Activated CD4-positive, alpha-beta T cell treated with anti-CD3 and anti-CD28 coated beads, Interleukin-2, amount 10 ng/mL, durations not matched to agents 24 days and 14 days (primary cell): ENCODE measurements around the gene DHRS3. TPM values are rescaled to one million over a fixed set of nuclear protein-coding genes. Genes with fewer than 3 reads are reported as not detected.
"Not testable (repeated sequence)": the region's sequence is repeated elsewhere in the genome, so short reads cannot be mapped to it uniquely, and the experiment has no call there.

Experiments used
- DNase-seq: peaks from one replicate; pipeline ENCODE4 v3.0.0; 2022
- H3K27ac Mint-ChIP-seq: one replicate; pipeline ENCODE4 v1.8.0; 2022; ENCODE audit warnings: mild to moderate bottlenecking, mixed read lengths
- H3K27me3 Mint-ChIP-seq: one replicate; pipeline ENCODE4 v1.8.0; 2022; ENCODE audit warnings: mixed read lengths
- H3K36me3 Mint-ChIP-seq: one replicate; pipeline ENCODE4 v1.8.0; 2022; ENCODE audit warnings: low read depth, mild to moderate bottlenecking, mixed read lengths
- H3K4me1 Mint-ChIP-seq: one replicate; pipeline ENCODE4 v1.8.0; 2021; ENCODE audit warnings: mixed read lengths
- H3K4me3 Mint-ChIP-seq: one replicate; pipeline ENCODE4 v1.8.0; 2022; ENCODE audit warnings: mild to moderate bottlenecking, moderate library complexity, mixed read lengths
- H3K9me3 Mint-ChIP-seq: one replicate; pipeline ENCODE4 v1.8.0; 2021; ENCODE audit warnings: mixed read lengths
- intact Hi-C: fragments of 100-400 bp; cut with micrococcal nuclease; formaldehyde crosslinking; loops from one replicate; pipeline ENCODE4 v1.15.1; 2023
- total RNA-seq: library from RNA; stranded (reverse); gene quantifications from 2 replicates; pipeline ENCODE4 v1.2.3, GENCODE V29; 2022

Gene DHRS3
- total RNA-seq, 1 donor from 2014 or later: 69.2 TPM

DNA sequence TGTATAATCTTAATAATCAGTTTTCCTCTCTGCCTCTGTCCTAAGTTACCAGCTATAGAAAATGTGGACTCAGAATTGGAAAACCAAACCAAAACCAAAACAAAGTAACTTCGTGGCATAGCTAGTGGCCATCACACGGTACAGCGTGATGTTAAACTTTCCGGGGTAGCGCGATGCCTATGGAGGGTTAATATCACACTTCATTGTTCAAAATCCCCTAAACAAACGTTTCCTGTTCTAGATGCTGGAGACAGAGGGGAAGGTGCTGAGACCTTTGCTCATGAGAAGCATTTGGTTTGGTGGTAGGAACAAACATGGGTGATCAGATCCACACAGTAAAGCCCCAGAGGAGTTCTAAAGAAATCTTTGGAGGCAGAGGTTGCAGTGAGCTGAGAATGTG is 30.7 kb upstream of the DHRS3 start:
- Mint-ChIP-seq H3K4me1 (no peaks in the 10 kb centered on the region), H3K27me3 (peaks cover 25% of the 10 kb centered on the region)
- intact Hi-C loops: no loop called here

GRCh38 chr1:12645401-12645800 is 27.4 kb upstream of the DHRS3 start:
- H3K36me3 Mint-ChIP-seq, H3K27ac Mint-ChIP-seq, intact Hi-C loops: not testable (repeated sequence)

More for the DNA sequence above, 30.7 kb upstream of the DHRS3 start:
- DNase-seq: no peak
- Mint-ChIP-seq H3K4me3 (no peak overlapping the region), H3K36me3 (no peaks in the 10 kb centered on the region), H3K27ac (no peak overlapping the region), H3K9me3 (no peaks in the 10 kb centered on the region)

DNA sequence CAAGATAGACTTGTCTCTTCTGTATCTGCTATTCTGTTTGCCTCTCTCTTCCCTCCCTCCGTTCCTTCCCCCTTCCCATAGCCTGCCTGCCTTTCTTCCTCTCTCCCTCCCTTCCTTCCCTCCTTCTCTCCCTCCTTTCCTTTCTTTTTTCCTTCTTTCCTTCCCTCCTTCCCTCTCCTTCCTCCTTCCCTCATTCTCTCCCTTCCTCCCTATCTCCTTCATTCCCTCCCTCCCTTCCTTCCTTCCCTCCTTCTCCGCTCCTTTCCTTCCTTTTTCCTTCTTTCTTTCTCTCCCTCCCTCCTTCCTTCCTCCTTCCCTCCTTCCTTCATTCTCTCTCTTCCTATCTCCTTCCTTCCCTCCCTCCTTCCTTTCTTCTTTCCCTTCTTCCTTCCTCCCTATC is 26.8 kb upstream of the DHRS3 start:
- Mint-ChIP-seq H3K9me3 (peaks cover 12% of the 10 kb centered on the region), H3K27me3 (peaks cover 16% of the 10 kb centered on the region), H3K27ac (no peak overlapping the region), H3K36me3 (no peaks in the 10 kb centered on the region), H3K4me3 (no peak overlapping the region), H3K4me1 (no peaks in the 10 kb centered on the region)
- DNase-seq: no peak
- intact Hi-C loops: no loop called here

More at GRCh38 chr1:12645401-12645800, 27.4 kb upstream of the DHRS3 start:
- H3K27me3 Mint-ChIP-seq: peaks cover 21% of the 10 kb centered on the region
- not testable (repeated sequence) for DNase-seq, H3K9me3 Mint-ChIP-seq, H3K4me3 Mint-ChIP-seq, H3K4me1 Mint-ChIP-seq

DNA sequence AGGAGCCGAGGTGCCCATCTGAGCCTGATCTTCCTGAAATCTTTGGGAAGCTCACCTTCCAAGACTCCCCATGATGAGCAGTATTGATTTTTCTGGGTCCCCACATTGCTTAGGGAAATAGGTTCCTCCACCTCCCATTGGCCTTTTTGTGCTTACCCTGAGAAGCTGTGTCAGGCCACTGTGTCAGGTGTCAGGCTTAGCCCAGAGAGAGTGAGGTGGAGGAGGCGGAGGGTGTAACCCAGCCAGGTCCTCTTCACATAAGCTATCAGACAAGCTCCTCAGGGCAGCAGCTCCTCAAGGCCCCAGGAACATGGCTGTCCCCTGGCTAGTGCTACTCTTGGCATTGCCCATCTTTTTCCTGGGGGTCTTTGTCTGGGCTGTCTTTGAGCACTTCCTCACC is 26.2 kb upstream of the DHRS3 start:
- intact Hi-C loops: no loop called here
- H3K27me3 Mint-ChIP-seq: peaks cover 14% of the 10 kb centered on the region
- H3K4me1 Mint-ChIP-seq: no peaks in the 10 kb centered on the region
- no peak overlapping the region for H3K27ac Mint-ChIP-seq
- no peaks in the 10 kb centered on the region for H3K36me3 Mint-ChIP-seq
- no peak for DNase-seq
- no peak overlapping the region for H3K4me3 Mint-ChIP-seq
- H3K9me3 Mint-ChIP-seq: peaks cover 17% of the 10 kb centered on the region

DNA sequence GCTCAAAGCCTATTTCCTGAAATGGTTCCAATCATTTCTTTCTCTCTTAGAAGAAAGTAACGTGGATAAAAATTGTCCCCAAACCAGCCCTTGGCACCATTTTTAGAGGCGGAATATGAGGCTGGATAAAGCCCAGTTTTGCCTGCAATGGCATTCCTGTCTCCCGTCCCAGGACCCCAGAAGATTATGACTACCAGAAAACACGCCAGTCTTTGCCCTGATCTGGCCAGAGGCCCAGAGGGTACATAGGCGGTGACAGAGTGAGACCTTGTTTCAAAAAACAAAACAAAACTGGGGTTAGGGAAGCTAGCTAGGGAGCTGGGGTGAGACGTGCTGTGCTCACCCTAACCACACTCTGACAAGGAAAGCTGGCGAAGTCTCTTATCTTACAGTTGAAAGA is 25.8 kb upstream of the DHRS3 start, which contains the start of gene AADACL4:
TSS of gene AADACL4 (plus strand) at position 301 of the 400 bp plus-strand sequence. CDS start 462 bp downstream, outside the sequence.
- intact Hi-C loops: no loop called here
- H3K36me3 Mint-ChIP-seq: no peaks in the 10 kb centered on the region
- H3K9me3 Mint-ChIP-seq: peaks cover 17% of the 10 kb centered on the region
- H3K4me1 Mint-ChIP-seq: no peaks in the 10 kb centered on the region
- no peak within 1 kb of the TSS for H3K4me3 Mint-ChIP-seq
- no peak within 1 kb of the TSS for H3K27ac Mint-ChIP-seq
- no peak for DNase-seq
- peaks cover 10% of the 10 kb centered on the region for H3K27me3 Mint-ChIP-seq

GRCh38 chr1:12643079-12643478 is 25.1 kb upstream of the DHRS3 start:
- Mint-ChIP-seq H3K27ac (no peak overlapping the region), H3K4me1 (no peaks in the 10 kb centered on the region), H3K9me3 (peaks cover 17% of the 10 kb centered on the region), H3K36me3 (no peaks in the 10 kb centered on the region), H3K4me3 (no peak overlapping the region), H3K27me3 (peaks cover 10% of the 10 kb centered on the region)
- intact Hi-C loops: no loop called here
- DNase-seq: no peak

DNA sequence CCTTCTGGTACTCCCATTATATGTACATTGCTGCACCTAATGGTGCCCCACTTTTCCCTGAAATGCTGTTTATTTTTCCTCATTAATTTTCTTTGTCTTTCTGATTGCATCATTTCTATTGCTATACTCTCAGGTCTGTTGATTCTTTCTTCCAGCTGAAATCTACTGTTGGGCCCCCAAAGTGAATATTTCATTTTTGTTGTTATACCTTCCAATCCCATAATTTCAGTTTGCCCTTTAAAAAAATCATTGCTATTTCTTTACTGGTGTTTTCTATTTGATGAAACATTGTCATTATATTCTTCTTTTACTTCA is 22.9 kb upstream of the DHRS3 start:
- intact Hi-C loops: no loop called here
- DNase-seq: no peak
- H3K36me3 Mint-ChIP-seq: no peaks in the 10 kb centered on the region
- no peaks in the 10 kb centered on the region for H3K4me1 Mint-ChIP-seq
- H3K27ac Mint-ChIP-seq: no peak overlapping the region
- H3K4me3 Mint-ChIP-seq: no peak overlapping the region
- peaks cover 8% of the 10 kb centered on the region for H3K27me3 Mint-ChIP-seq
- peaks cover 17% of the 10 kb centered on the region for H3K9me3 Mint-ChIP-seq

- H3K27me3 Mint-ChIP-seq: peaks cover 6% of the 10 kb centered on the region
- no peak overlapping the region for H3K27ac Mint-ChIP-seq
- no peak overlapping the region for H3K4me3 Mint-ChIP-seq
- intact Hi-C loops: no loop called here
- no peak for DNase-seq
- peaks cover 17% of the 10 kb centered on the region for H3K9me3 Mint-ChIP-seq
- no peaks in the 10 kb centered on the region for H3K4me1 Mint-ChIP-seq
- no peaks in the 10 kb centered on the region for H3K36me3 Mint-ChIP-seq
These were observed 22.4 kb upstream of the DHRS3 start for GRCh38 chr1:12640237-12640957.

DNA sequence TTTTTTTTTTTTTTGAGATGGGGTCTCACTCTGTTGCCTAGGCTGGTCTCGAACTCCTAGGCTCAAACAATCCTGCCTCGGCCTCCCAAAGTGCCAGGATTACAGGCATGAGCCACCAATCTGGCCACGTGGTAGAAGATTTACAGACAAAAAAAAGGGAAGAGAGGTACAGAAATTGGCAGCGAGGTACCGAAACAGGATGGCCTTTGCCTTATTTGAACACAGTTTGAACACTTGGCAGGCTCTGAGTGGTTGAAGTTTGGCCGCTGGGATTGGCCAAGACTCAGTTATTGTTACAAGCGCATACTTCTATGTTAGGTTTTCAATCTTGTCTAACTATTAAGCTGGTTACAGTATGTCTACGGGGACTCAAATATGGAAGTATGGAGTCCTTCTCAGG is 19.7 kb upstream of the DHRS3 start:
- intact Hi-C loops: no loop called here
- Mint-ChIP-seq H3K36me3 (no peaks in the 10 kb centered on the region), H3K27me3 (peaks cover 1% of the 10 kb centered on the region), H3K9me3 (peaks cover 17% of the 10 kb centered on the region), H3K4me3 (no peak overlapping the region), H3K27ac (no peak overlapping the region), H3K4me1 (peaks cover 3% of the 10 kb centered on the region)
- DNase-seq: no peak

- no peak overlapping the region for H3K4me3 Mint-ChIP-seq
- intact Hi-C loops: no loop called here
- H3K27me3 Mint-ChIP-seq: peaks cover 7% of the 10 kb centered on the region
- DNase-seq: no peak
- H3K36me3 Mint-ChIP-seq: no peaks in the 10 kb centered on the region
- peaks cover 6% of the 10 kb centered on the region for H3K4me1 Mint-ChIP-seq
- no peak overlapping the region for H3K27ac Mint-ChIP-seq
- peaks cover 17% of the 10 kb centered on the region for H3K9me3 Mint-ChIP-seq
These were observed 18.3 kb upstream of the DHRS3 start for GRCh38 chr1:12636098-12636950.

DNA sequence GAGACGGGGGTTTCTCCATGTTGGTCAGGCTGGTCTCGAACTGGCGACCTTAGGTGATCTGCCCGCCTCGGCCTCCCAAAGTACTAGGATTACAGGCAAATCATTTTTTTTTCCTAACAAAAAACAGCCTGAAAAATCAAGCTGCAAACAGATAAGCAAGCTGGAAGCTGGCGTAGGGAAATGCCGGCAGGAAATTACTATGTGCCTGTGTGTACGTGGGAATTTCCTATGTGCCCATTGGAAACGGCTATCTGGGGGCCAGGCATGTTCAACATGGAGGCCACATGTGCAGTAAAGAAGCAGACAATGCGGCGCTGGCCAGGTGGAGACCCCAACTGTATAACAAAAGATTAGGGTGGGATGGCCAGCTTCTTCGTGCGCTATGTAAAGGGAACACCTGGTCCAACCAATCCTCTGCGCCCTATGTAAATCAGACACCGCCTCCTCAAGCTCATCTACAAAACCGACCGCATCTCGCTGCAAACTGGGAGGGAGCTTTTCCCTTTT is 16.7 kb upstream of the DHRS3 start:
- peaks cover 4% of the 10 kb centered on the region for H3K9me3 Mint-ChIP-seq
- H3K27ac Mint-ChIP-seq: no peak overlapping the region

DNA sequence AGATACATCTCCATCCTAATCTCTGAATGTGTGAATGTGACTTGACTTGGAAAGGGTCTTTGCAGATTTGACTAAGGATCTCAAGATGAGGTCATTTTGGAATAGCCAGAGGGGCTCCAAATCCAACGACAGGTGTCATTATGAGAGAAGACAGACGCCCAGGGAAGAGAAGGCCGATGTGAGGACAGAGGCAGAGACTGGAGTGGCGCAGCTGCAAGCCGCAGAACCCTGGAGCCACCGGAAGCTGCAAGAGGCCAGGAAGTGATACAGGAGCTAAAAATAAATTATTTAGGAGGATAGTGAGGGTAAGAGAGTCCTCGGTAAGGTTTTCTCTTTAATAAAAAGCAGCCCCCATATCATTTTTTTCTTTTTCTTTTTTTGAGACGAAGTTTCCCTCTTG is 16.1 kb upstream of the DHRS3 start:
- intact Hi-C loops: no loop called here
- no peak overlapping the region for H3K27ac Mint-ChIP-seq

More for the DNA sequence above, 16.7 kb upstream of the DHRS3 start:
- Mint-ChIP-seq H3K4me1 (peaks cover 6% of the 10 kb centered on the region), H3K27me3 (peaks cover 7% of the 10 kb centered on the region), H3K36me3 (no peaks in the 10 kb centered on the region), H3K4me3 (no peak overlapping the region)
- no peak for DNase-seq
- intact Hi-C loops: no loop called here

DNA sequence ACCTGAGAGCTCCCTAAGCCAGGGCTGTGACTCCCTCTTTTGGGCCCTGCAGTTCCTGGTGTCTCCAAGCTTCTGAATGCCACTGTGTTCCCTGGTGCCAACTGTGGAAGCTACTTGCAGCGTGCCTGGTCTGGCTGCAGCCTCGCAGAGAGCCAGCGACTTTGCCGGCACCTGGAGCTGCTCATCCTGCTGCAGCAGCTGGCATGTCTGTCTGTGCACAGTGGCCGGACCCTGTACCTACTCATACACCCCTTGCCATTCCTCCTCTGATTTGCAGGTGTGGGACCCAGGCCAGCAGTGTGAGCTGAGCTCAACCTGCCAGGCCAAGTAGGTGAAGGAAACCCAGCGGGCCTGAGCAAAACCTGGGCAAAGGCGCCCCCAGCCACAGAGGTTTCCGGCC is 13.6 kb upstream of the DHRS3 start:
- H3K9me3 Mint-ChIP-seq: no peaks in the 10 kb centered on the region
- DNase-seq: no peak
- H3K27me3 Mint-ChIP-seq: peaks cover 9% of the 10 kb centered on the region
- intact Hi-C loops: no loop called here
- no peak overlapping the region for H3K4me3 Mint-ChIP-seq
- H3K36me3 Mint-ChIP-seq: no peaks in the 10 kb centered on the region
- H3K27ac Mint-ChIP-seq: no peak overlapping the region
- H3K4me1 Mint-ChIP-seq: peaks cover 9% of the 10 kb centered on the region

More for the DNA sequence above, 16.1 kb upstream of the DHRS3 start:
- H3K27me3 Mint-ChIP-seq: peaks cover 7% of the 10 kb centered on the region
- no peak for DNase-seq
- H3K4me1 Mint-ChIP-seq: peaks cover 6% of the 10 kb centered on the region
- H3K9me3 Mint-ChIP-seq: no peaks in the 10 kb centered on the region
- H3K4me3 Mint-ChIP-seq: no peak overlapping the region
- H3K36me3 Mint-ChIP-seq: no peaks in the 10 kb centered on the region

GRCh38 chr1:12630946-12631530 is 13.0 kb upstream of the DHRS3 start:
- Mint-ChIP-seq H3K27ac (no peak overlapping the region), H3K36me3 (no peaks in the 10 kb centered on the region), H3K27me3 (peaks cover 9% of the 10 kb centered on the region), H3K4me1 (peaks cover 9% of the 10 kb centered on the region), H3K9me3 (no peaks in the 10 kb centered on the region), H3K4me3 (no peak overlapping the region)
- intact Hi-C loops: no loop called here
- DNase-seq: no peak
